Upper lobe of left lung (tissue), 6 donors: ENCODE measurements around the gene ADAM12. TPM values are rescaled to one million over a fixed set of nuclear protein-coding genes. Genes with fewer than 3 reads are reported as not detected.

Experiments used
- ATAC-seq, 2 donors: fragments of 200-7000 bp; cut with Tn5 transposase; one replicate each; pipeline ENCODE4 v1.9.1; 2022; ENCODE audit warnings: mild to moderate bottlenecking in 2 of 2, moderate library complexity in 2 of 2; ENCODE audit not compliant: low FRiP score in 2 of 2
- DNase-seq, 2 donors: peaks; one replicate each; pipeline ENCODE4 v3.0.0-alpha.2; 2019 to 2020
- H3K27ac ChIP-seq, 4 donors: fragments of 200-600 bp; sonication (generic); one replicate each; pipeline ENCODE4 v1.5.1; 2016 to 2019
- H3K27me3 ChIP-seq, 4 donors: fragments of 200-600 bp; sonication (generic); one replicate each; pipeline ENCODE4 v1.5.1; 2017 to 2019
- H3K36me3 ChIP-seq, 4 donors: fragments of 200-600 bp; sonication (generic); one replicate each; pipeline ENCODE4 v1.5.1; 2016 to 2019
- H3K4me1 ChIP-seq, 4 donors: fragments of 200-600 bp; sonication (generic); one replicate each; pipeline ENCODE4 v1.5.1; 2018 to 2019
- H3K4me3 ChIP-seq, 4 donors: fragments of 200-600 bp; sonication (generic); one replicate each; pipeline ENCODE4 v1.5.1; 2017 to 2019; ENCODE audit warnings: mild to moderate bottlenecking in 2 of 4, moderate library complexity in 1 of 4
- H3K9me3 ChIP-seq, 4 donors: fragments of 200-600 bp; sonication (generic); one replicate each; pipeline ENCODE4 v1.5.1; 2018 to 2019
- EP300 ChIP-seq, 4 donors: sonication (generic); formaldehyde crosslinking; IDR thresholded peaks; one replicate each; pipeline ENCODE4 v1.5.1; 2017; ENCODE audit warnings: antibody characterized with exemption in 4 of 4, control low read depth in 2 of 4
- POLR2A ChIP-seq, 4 donors: fragments of 450-650 bp; IDR thresholded peaks; one replicate each; pipeline ENCODE4 v1.5.1; 2016 to 2017; ENCODE audit warnings: antibody characterized with exemption in 4 of 4, mild to moderate bottlenecking in 2 of 4
- POLR2AphosphoS5 ChIP-seq, 2 donors: sonication (generic); formaldehyde crosslinking; IDR thresholded peaks; one replicate each; pipeline ENCODE4 v1.5.1; 2017; ENCODE audit warnings: antibody characterized with exemption in 2 of 2
- WGBS, 2 donors: methylation state at CpG; one replicate each; pipeline ENCODE4 v1.1.5; 2017 to 2018; 5-methylcytosine and 5-hydroxymethylcytosine counted together
- total RNA-seq, 6 donors: library from RNA; depleted of rRNA in 4 of 6; stranded (reverse); fragments of >200 nt in 4 of 6; gene quantifications; one replicate each; pipeline versions ENCODE4 v1.1.0 to v1.2.1, GENCODE V29; 2016 to 2021
- TF ChIP-seq, protein P1 (sequence below), 6 experiments: fragments of 450-650 bp in 4 of 6; fragments of 200-600 bp in 2 of 6; sonication (generic) in 2 of 6; IDR thresholded peaks; one replicate each; pipeline ENCODE4 v1.5.1; 2016 to 2019; ENCODE audit warnings: antibody characterized with exemption in 6 of 6
- donor health status: DM: no; HTN: no; CAD: no; lungs with moderate emphysema.
- donor health status: DM: no; HTN: yes; CAD: no; lungs with severe emphysema.

Gene ADAM12
- total RNA-seq, 6 donors from 2014 or later, result 0.44 to 3.7 (median 0.82) TPM

DNA sequence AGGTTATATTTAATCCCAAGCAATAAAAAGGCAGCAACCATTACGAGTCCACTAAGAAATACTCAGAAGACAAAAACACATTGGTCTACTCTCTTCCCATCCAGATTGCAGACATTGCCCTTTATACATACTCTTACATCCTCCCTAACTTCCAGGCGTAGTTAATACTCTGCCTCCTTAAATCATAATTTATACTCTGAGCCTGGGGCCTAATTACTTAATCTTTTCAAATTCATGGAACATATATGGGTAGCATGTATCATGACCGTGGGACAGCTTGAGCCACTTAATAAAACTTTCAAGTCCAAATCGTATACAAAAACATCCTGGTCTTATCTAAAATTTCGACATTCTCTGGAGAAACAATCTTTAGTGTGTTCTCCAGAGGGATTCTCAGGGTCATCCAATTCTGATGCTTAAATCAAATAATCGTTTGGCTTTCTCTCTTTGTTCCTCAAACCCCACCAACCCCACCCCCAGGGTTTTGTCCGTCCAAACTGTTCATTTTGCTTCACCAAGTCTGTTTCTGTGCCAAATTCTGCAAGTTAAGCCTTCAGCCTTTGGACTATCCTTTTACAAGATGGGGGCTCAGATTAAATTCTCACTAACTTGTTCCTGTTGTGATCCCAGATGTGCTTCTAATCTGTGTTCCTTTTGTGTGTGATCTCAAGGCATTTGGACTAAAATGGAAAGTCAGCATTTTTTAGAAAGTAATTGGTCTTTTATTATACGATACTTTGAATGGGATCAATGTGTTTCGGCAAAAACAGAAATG lies 86.4 kb downstream of the ADAM12 start:
- ATAC-seq (no peak), DNase-seq (no peak)
- Histone ChIP-seq H3K9me3 (peaks cover 0 to 5% (median 0%) of the 10 kb centered on the region in 4 donors), H3K27me3 (no peaks in the 10 kb centered on the region), H3K4me3 (no peak overlapping the region), H3K27ac (no peak overlapping the region), H3K4me1 (no peaks in the 10 kb centered on the region), H3K36me3 (no peaks in the 10 kb centered on the region)
- TF ChIP-seq EP300 (IDR thresholded peaks at IDR 0.05) (no peak), POLR2AphosphoS5 (IDR thresholded peaks at IDR 0.05) (no peak), POLR2A (IDR thresholded peaks at IDR 0.05) (no peak)
- TF ChIP-seq, protein P1, sequence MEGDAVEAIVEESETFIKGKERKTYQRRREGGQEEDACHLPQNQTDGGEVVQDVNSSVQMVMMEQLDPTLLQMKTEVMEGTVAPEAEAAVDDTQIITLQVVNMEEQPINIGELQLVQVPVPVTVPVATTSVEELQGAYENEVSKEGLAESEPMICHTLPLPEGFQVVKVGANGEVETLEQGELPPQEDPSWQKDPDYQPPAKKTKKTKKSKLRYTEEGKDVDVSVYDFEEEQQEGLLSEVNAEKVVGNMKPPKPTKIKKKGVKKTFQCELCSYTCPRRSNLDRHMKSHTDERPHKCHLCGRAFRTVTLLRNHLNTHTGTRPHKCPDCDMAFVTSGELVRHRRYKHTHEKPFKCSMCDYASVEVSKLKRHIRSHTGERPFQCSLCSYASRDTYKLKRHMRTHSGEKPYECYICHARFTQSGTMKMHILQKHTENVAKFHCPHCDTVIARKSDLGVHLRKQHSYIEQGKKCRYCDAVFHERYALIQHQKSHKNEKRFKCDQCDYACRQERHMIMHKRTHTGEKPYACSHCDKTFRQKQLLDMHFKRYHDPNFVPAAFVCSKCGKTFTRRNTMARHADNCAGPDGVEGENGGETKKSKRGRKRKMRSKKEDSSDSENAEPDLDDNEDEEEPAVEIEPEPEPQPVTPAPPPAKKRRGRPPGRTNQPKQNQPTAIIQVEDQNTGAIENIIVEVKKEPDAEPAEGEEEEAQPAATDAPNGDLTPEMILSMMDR (IDR thresholded peaks at IDR 0.05), result no peak
- whole genome bisulfite sequencing, 2 donors, result 67 to 71% methylated on average over 9 of the region's 9 CpGs

DNA sequence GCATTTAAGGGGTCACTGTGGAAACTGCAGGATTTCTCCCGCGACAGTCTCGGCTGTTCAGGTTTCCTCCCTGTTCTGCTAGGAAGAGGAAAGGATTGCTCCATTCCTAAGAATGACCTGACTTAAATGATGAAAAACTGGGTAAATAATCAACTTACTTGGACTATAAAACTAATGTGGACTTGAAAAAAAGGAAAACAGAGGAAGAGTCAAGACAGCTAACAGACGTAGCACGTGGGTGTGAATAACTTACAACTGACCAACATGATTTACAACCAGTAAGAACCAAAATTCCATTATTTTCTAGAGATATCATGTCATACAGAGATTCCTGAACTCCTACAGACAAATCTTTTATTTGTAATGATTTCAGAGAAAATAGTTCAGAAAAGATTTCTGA lies 93.8 kb downstream of the ADAM12 start:
- TF ChIP-seq POLR2A (IDR thresholded peaks at IDR 0.05) (no peak), POLR2AphosphoS5 (IDR thresholded peaks at IDR 0.05) (no peak), EP300 (IDR thresholded peaks at IDR 0.05) (no peak)
- TF ChIP-seq, protein P1 (IDR thresholded peaks at IDR 0.05), result no peak
- H3K36me3 ChIP-seq, result no peaks in the 10 kb centered on the region
- H3K9me3 ChIP-seq, result peaks cover 0 to 5% (median 0%) of the 10 kb centered on the region in 4 donors
- no peak for DNase-seq
- no peak overlapping the region for H3K4me3 ChIP-seq
- ATAC-seq, result no peak
- no peaks in the 10 kb centered on the region for H3K4me1 ChIP-seq
- no peak overlapping the region for H3K27ac ChIP-seq
- no peaks in the 10 kb centered on the region for H3K27me3 ChIP-seq
- WGBS, 2 donors, result 67 to 73% methylated on average over 5 of the region's 5 CpGs

DNA sequence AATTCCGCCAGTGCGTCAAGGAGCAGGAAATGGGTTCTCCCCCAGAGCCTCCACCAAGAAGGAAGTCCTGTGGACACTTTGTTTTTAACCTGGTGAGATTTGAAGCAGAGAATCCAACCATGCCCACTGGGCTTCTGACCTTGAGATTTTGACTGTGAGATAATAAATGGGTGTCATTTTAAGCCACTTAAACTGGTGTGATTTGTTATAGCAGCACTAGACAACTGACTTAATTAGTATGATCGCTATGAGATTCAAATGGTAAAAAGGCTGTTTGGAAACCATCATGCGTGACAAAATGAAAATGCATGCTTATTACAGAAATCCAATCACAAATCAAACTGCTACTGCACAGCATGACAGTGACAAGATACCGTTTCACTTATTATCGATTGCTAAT lies 98.0 kb downstream of the ADAM12 start:
- Histone ChIP-seq H3K4me1 (no peaks in the 10 kb centered on the region), H3K27ac (no peak overlapping the region), H3K4me3 (no peak overlapping the region), H3K27me3 (no peaks in the 10 kb centered on the region), H3K9me3 (no peaks in the 10 kb centered on the region), H3K36me3 (no peaks in the 10 kb centered on the region)
- DNase-seq, result no peak
- TF ChIP-seq EP300 (IDR thresholded peaks at IDR 0.05), result no peak
- TF ChIP-seq POLR2AphosphoS5 (IDR thresholded peaks at IDR 0.05), result no peak
- TF ChIP-seq, protein P1 (IDR thresholded peaks at IDR 0.05), result no peak
- no peak for TF ChIP-seq POLR2A (IDR thresholded peaks at IDR 0.05)
- 87 to 94% methylated on average over 6 of the region's 6 CpGs for WGBS, 2 donors
- ATAC-seq, result no peak

DNA sequence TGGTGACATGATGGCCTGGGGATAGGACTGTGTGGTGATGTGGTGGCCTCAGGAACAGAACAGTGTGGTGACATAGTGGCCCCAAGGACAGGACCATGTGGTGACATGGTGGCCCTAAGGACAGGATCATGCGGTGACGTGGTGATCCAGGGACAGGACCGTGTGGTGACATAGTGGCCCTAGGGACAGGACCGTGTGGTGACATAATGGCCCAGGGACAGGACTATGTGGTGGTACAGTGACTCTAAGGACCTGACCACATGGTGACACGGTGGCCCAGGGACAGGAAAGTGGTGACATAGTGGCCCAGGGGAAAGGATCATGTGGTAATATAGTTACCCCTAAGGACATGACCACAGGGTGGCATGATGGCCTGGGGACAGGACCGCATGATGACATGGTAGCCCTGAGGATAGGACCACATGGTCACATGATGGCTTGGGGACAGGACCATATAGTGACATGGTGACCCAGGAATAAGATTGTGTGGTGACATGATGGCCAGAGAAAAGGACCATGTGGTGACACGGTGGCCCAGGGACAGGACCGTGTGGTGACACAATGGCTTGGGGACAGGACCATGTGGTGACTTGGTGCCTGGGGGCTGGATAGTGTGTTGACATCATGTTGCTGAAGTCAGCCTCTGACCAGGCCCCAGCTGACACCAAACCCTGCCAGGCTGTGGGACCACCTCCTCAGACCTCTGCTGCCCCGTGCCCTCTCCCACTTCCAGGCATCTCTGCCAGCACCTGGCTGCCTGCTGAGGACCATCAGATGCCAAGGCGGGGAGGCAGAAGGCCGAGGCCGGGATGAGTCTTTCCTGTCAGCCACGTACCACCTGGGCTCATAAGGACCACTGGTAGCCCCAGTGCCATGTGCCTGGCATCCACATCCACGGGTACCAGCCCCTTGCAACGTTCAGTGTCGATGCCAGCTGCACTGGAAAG lies 99.5 kb downstream of the ADAM12 start:
- 88 to 89% methylated on average over 14 to 16 of the region's 16 CpGs for WGBS, 2 donors
- no peaks in the 10 kb centered on the region for H3K9me3 ChIP-seq
- H3K27ac ChIP-seq, result no peak overlapping the region
- TF ChIP-seq, protein P1 (IDR thresholded peaks at IDR 0.05), result no peak
- TF ChIP-seq EP300 (IDR thresholded peaks at IDR 0.05) (no peak), POLR2A (IDR thresholded peaks at IDR 0.05) (no peak), POLR2AphosphoS5 (IDR thresholded peaks at IDR 0.05) (no peak)
- H3K27me3 ChIP-seq, result no peaks in the 10 kb centered on the region
- no peaks in the 10 kb centered on the region for H3K4me1 ChIP-seq
- ATAC-seq (peak; percentile 16 to 30), DNase-seq (peak in 1 of 2 donors; percentile 53)
- no peaks in the 10 kb centered on the region for H3K36me3 ChIP-seq
- no peak overlapping the region for H3K4me3 ChIP-seq
